HG02798 (cell line): ENCODE results near the gene RASGRP2.

Experiments used
- ATAC-seq: cut with Tn5 transposase; IDR thresholded peaks from one replicate; pipeline ENCODE4 v1.9.1; 2021; ENCODE audit warnings: mild to moderate bottlenecking; ENCODE audit not compliant: unreplicated experiment, poor library complexity

RASGRP2 gene

GRCh38 chr11:64758330-64759079, 14.6 kb upstream of the RASGRP2 start:
- no peak for ATAC-seq

GRCh38 chr11:64757549-64758329, 13.8 kb upstream of the RASGRP2 start:
- no peak for ATAC-seq

- no peak for ATAC-seq
Observed at GRCh38 chr11:64755681-64756361, 11.9 kb upstream of the RASGRP2 start.

GRCh38 chr11:64754919-64755662, 11.1 kb upstream of the RASGRP2 start:
- no peak for ATAC-seq

- no peak for ATAC-seq
Observed at GRCh38 chr11:64754124-64754918, 10.4 kb upstream of the RASGRP2 start.

GRCh38 chr11:64753380-64754123, 9.6 kb upstream of the RASGRP2 start:
- no peak for ATAC-seq

GRCh38 chr11:64753019-64753379, 9.1 kb upstream of the RASGRP2 start:
- ATAC-seq: no peak

- no peak for ATAC-seq
Observed at GRCh38 chr11:64752175-64752970, 8.4 kb upstream of the RASGRP2 start.

GRCh38 chr11:64751580-64751979, 7.6 kb upstream of the RASGRP2 start:
- ATAC-seq: no peak

GRCh38 chr11:64751136-64751535, 7.2 kb upstream of the RASGRP2 start:
- ATAC-seq: no peak

GRCh38 chr11:64750361-64751054, 6.6 kb upstream of the RASGRP2 start:
- ATAC-seq: no peak

GRCh38 chr11:64747961-64748665, 4.2 kb upstream of the RASGRP2 start:
- no peak for ATAC-seq

- ATAC-seq: no peak
Observed at GRCh38 chr11:64746486-64746885, 2.5 kb upstream of the RASGRP2 start.

GRCh38 chr11:64745521-64746328, 1.8 kb upstream of the RASGRP2 start:
- no peak for ATAC-seq

GRCh38 chr11:64745189-64745520, 1.2 kb upstream of the RASGRP2 start:
- ATAC-seq: no peak

GRCh38 chr11:64744544-64745188, 724 bp upstream of the RASGRP2 start:
- ATAC-seq: no peak
